22Rv1 (cell line): ENCODE measurements around the gene CTXND1.

Experiments used
- ZFX ChIP-seq: fragments of 450-650 bp; IDR thresholded peaks from 2 replicates; pipeline ENCODE4 v1.6.1; 2017; ENCODE audit warnings: antibody characterized with exemption, borderline replicate concordance
- TF ChIP-seq, protein P1 (sequence below): fragments of 450-650 bp; IDR thresholded peaks from 2 replicates; pipeline ENCODE4 v1.5.1; 2017; ENCODE audit warnings: mild to moderate bottlenecking

DNA sequence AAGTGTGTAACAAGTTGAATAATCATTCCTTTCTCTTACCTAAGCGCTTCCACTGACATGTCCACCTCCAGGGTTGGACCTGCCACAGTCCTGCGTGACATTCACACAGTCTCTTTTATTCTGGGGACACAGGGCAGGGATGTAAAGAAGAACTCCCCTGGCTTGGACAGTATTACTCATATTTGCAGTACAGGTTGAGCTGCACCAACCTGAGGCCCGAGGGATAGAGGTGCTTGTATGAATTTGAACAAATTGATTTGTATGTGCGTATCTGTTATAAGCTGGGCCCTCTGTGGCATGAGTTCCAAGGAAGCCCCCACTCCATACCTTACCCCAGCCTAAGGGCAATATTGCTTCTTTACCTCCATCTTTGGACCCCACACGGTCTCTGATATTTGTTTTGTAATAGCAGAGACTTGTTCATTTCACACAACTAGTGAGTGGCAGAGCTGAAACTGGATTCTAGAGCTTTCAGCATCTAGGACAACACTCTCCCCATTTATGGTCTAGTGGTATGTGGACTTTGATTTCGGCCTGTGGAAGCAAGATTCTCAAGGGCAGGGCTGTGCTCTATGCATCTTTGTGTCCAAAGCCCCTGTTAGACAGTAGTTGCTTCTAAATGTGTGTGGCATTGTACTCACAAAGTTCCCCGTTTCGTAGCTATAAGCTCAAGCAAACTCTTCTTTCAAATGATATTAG lies 60.0 kb downstream of the CTXND1 start:
- TF ChIP-seq, protein P1, sequence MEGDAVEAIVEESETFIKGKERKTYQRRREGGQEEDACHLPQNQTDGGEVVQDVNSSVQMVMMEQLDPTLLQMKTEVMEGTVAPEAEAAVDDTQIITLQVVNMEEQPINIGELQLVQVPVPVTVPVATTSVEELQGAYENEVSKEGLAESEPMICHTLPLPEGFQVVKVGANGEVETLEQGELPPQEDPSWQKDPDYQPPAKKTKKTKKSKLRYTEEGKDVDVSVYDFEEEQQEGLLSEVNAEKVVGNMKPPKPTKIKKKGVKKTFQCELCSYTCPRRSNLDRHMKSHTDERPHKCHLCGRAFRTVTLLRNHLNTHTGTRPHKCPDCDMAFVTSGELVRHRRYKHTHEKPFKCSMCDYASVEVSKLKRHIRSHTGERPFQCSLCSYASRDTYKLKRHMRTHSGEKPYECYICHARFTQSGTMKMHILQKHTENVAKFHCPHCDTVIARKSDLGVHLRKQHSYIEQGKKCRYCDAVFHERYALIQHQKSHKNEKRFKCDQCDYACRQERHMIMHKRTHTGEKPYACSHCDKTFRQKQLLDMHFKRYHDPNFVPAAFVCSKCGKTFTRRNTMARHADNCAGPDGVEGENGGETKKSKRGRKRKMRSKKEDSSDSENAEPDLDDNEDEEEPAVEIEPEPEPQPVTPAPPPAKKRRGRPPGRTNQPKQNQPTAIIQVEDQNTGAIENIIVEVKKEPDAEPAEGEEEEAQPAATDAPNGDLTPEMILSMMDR = no peak
- TF ChIP-seq ZFX = no peak
